A673 (cell line): ENCODE results near the gene ZNF841.

Experiments used
- EZH2 ChIP-seq: fragments of 200-600 bp; sonication (generic); IDR thresholded peaks from 2 replicates; pipeline ENCODE4 v1.6.1; 2017; ENCODE audit warnings: borderline replicate concordance, low read depth, mild to moderate bottlenecking, mixed read lengths, antibody characterized with exemption, low read length; ENCODE audit not compliant: poor library complexity, severe bottlenecking
- TF ChIP-seq, protein P1 (sequence below): fragments of 300-800, 200-600 bp; sonication (generic); conservative IDR thresholded peaks from 2 replicates; pipeline ENCODE4 v1.5.1; 2017; ENCODE audit warnings: low read depth, mild to moderate bottlenecking, antibody characterized with exemption, low read length, moderate library complexity, mixed read lengths

DNA sequence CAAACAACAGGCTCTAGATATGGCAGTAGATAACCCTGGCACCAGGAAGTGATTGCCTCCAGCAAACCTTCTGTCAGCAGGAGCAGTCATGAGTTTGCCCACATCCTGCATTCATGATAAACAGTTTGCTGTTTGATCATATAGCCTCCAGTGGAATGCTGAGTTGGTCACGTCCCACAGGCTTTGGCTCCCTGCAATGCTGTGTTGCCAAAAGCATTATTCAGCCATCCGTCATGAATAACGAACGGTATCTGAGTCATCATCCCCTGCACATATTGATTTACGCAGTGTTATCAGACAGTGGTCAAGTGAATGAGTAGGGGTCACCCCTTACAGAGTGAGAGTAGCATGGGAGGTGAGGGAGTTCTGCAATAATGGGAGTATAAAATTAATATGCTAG is 25.1 kb downstream of the ZNF841 start:
- TF ChIP-seq, protein P1, sequence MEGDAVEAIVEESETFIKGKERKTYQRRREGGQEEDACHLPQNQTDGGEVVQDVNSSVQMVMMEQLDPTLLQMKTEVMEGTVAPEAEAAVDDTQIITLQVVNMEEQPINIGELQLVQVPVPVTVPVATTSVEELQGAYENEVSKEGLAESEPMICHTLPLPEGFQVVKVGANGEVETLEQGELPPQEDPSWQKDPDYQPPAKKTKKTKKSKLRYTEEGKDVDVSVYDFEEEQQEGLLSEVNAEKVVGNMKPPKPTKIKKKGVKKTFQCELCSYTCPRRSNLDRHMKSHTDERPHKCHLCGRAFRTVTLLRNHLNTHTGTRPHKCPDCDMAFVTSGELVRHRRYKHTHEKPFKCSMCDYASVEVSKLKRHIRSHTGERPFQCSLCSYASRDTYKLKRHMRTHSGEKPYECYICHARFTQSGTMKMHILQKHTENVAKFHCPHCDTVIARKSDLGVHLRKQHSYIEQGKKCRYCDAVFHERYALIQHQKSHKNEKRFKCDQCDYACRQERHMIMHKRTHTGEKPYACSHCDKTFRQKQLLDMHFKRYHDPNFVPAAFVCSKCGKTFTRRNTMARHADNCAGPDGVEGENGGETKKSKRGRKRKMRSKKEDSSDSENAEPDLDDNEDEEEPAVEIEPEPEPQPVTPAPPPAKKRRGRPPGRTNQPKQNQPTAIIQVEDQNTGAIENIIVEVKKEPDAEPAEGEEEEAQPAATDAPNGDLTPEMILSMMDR, result no peak
- no peak for TF ChIP-seq EZH2
